ENCODE results near the gene AXIN1.

AXIN1 gene

DNA sequence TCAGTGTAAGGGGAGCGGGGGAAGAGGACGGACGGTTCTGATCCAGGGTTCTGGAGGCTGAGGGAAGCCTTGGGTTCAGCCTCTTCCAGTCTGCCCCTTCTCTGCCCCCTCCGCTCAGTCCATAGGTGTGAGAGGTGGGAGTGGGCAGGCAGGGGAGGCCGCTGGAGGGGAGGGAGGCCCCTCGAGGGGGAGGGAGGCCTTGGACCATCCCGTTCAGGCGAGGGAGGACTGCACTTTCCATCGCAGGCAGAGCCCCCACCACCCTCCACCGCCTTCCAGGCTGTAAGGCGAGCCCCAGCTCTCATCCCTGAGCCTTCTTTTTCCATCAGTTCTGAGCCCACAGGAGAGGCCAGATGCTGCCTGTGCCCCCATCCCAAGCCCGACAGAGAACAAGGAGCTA, 4.2 kb upstream of the AXIN1 start:
- Histone ChIP-seq H3K27me3 (no peaks in the 10 kb centered on the region), H3K9me3 (no peaks in the 10 kb centered on the region), H3K4me1 (ENCODE audit: control insufficient read depth in 1 of 2, insufficient read depth in 1 of 2, low read depth in 1 of 2, low read length in 1 of 2) (peaks cover 7 to 8% of the 10 kb centered on the region in 2 experiments), H3K27ac (no peak overlapping the region), H3K36me3 (no peaks in the 10 kb centered on the region), H3K4me3 (ENCODE audit: low read depth in 1 of 2, low read length in 1 of 2) (no peak overlapping the region)
- no peak for TF ChIP-seq CTCF (IDR thresholded peaks at IDR 0.05)

DNA sequence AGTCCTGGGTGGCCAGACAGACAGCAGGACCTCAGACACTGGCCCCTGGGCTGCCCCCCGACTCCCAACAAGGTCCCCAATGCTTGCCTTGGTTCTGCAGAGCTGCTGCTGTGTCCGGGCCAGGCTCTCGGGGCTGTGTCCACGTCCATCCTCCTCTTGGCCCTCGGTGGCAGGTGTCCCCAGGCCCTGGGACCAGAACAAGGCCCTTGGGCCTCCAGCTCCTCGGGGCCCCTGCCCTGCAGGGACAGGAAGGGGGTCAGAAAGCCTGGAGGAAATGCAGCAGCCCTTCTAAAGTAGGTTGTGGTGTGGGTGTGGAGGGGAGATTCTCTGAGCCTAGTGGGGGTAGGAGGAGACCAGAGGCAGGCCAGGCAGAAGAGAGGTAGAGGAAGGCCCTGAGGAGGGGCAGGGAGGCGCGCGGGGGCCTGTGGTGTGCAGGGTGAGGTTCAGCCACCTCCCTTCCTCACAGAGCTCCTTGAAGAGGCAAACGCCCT, 2.5 kb upstream of the AXIN1 start:
- H3K4me1 ChIP-seq (ENCODE audit: control insufficient read depth in 1 of 2, insufficient read depth in 1 of 2, low read depth in 1 of 2, low read length in 1 of 2): peaks cover 22 to 24% of the 10 kb centered on the region in 2 experiments
- no peaks in the 10 kb centered on the region for H3K9me3 ChIP-seq
- TF ChIP-seq CTCF (IDR thresholded peaks at IDR 0.05): no peak
- no peaks in the 10 kb centered on the region for H3K27me3 ChIP-seq
- no peak overlapping the region for H3K27ac ChIP-seq
- H3K36me3 ChIP-seq: peaks cover 5% of the 10 kb centered on the region
- H3K4me3 ChIP-seq (ENCODE audit: low read depth in 1 of 2, low read length in 1 of 2): no peak overlapping the region

GRCh38 chr16:354291-354881, 1.9 kb upstream of the AXIN1 start:
- peaks cover 22 to 28% of the 10 kb centered on the region in 2 experiments for H3K4me1 ChIP-seq (ENCODE audit: control insufficient read depth in 1 of 2, insufficient read depth in 1 of 2, low read depth in 1 of 2, low read length in 1 of 2)
- peak overlapping the region; percentile 77 for H3K27ac ChIP-seq
- TF ChIP-seq CTCF (IDR thresholded peaks at IDR 0.05): no peak
- no peak overlapping the region for H3K4me3 ChIP-seq (ENCODE audit: low read depth in 1 of 2, low read length in 1 of 2)
- peaks cover 5% of the 10 kb centered on the region for H3K36me3 ChIP-seq
- no peaks in the 10 kb centered on the region for H3K27me3 ChIP-seq
- no peaks in the 10 kb centered on the region for H3K9me3 ChIP-seq

- Histone ChIP-seq H3K36me3 (peaks cover 5% of the 10 kb centered on the region), H3K4me1 (ENCODE audit: control insufficient read depth in 1 of 2, insufficient read depth in 1 of 2, low read depth in 1 of 2, low read length in 1 of 2) (peaks cover 22 to 28% of the 10 kb centered on the region in 2 experiments), H3K27ac (peak overlapping the region; percentile 77), H3K4me3 (ENCODE audit: low read depth in 1 of 2, low read length in 1 of 2) (peak overlapping the region; percentile 62 to 76), H3K9me3 (no peaks in the 10 kb centered on the region), H3K27me3 (no peaks in the 10 kb centered on the region)
- no peak for TF ChIP-seq CTCF (IDR thresholded peaks at IDR 0.05)
These were observed 1.1 kb upstream of the AXIN1 start for GRCh38 chr16:353404-354290.

DNA sequence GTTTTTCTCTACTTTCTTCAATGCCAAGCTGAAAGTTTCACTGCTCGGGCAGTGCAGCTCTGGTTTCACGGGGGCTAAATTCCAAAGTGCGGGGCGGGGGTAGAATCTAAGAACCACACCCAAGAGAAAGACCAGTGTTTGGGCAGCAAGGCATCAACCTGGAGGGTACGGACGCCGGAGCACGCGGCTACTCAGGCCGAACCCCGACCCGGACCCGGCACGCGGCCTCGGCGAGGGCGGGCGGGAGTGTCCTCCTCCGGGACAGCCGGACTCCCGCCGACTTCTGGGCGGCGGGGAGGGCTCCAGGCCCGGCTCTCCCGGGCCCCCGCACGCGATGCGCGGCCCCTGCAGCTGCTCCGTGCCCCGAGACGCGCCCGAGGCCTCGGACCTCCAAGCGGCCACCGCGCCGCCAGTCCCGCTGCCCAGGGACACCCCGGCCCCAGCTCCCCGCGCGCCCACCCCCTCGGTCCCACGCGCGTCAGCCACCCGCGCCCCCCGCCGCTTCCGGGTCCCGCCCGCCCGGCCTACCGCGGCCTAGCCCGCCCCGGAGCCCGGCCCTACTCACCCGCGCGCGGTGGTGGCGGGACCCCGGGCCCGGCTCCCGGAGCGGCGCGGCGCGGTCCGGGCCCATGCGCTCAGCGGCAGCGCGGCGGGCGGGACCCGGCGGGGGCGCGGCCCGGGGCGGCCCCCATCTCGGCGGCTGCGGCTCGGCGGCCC, 561 bp downstream of the AXIN1 start:
- Histone ChIP-seq H3K27ac (peak overlapping the region; percentile 77), H3K9me3 (no peaks in the 10 kb centered on the region), H3K4me3 (ENCODE audit: low read depth in 1 of 2, low read length in 1 of 2) (peak overlapping the region; percentile 66 to 70), H3K36me3 (peaks cover 5% of the 10 kb centered on the region), H3K27me3 (no peaks in the 10 kb centered on the region), H3K4me1 (ENCODE audit: control insufficient read depth in 1 of 2, insufficient read depth in 1 of 2, low read depth in 1 of 2, low read length in 1 of 2) (peaks cover 30 to 37% of the 10 kb centered on the region in 2 experiments)
- TF ChIP-seq CTCF (IDR thresholded peaks at IDR 0.05): no peak
